RKO (cell line): ENCODE results near the gene GNAI1.
A peak's percentile ranks its signal among the peaks of the same experiment; 100 is the strongest.

ENCODE experiments used
- DNase-seq: peaks from one replicate; pipeline ENCODE4 v3.0.0-alpha.2; 2016; ENCODE audit warnings: low spot score

Gene GNAI1

GRCh38 chr7:80134536-80135308, at the start of gene GNAI1:
Gene GNAI1, plus strand, starts transcription at chr7:80134831. Its CDS starts 330 bp downstream, at chr7:80135161.
- DNase-seq = peak; percentile 56

GRCh38 chr7:80087051-80087770, 47.4 kb upstream of the GNAI1 start:
- DNase-seq = no peak

GRCh38 chr7:80087771-80088170, 46.9 kb upstream of the GNAI1 start:
- DNase-seq = no peak

- no peak for DNase-seq
Observed at GRCh38 chr7:80088705-80089104, 45.9 kb upstream of the GNAI1 start.

- no peak for DNase-seq
Observed at GRCh38 chr7:80089366-80089765, 45.3 kb upstream of the GNAI1 start.

- no peak for DNase-seq
Observed at GRCh38 chr7:80093349-80093748, 41.3 kb upstream of the GNAI1 start.

GRCh38 chr7:80095545-80095944, 39.1 kb upstream of the GNAI1 start:
- DNase-seq = peak; percentile 43

GRCh38 chr7:80097756-80098155, 36.9 kb upstream of the GNAI1 start:
- DNase-seq = no peak

- no peak for DNase-seq
Observed at GRCh38 chr7:80098795-80099194, 35.8 kb upstream of the GNAI1 start.

- DNase-seq = no peak
Observed at GRCh38 chr7:80100254-80100653, 34.4 kb upstream of the GNAI1 start.

GRCh38 chr7:80105701-80106408, 28.8 kb upstream of the GNAI1 start:
- DNase-seq = no peak

- DNase-seq = no peak
Observed at GRCh38 chr7:80106498-80107113, 28.0 kb upstream of the GNAI1 start.

- DNase-seq = no peak
Observed at GRCh38 chr7:80107278-80107677, 27.4 kb upstream of the GNAI1 start.

- DNase-seq = no peak
Observed at GRCh38 chr7:80110376-80110775, 24.3 kb upstream of the GNAI1 start.

GRCh38 chr7:80114159-80114558, 20.5 kb upstream of the GNAI1 start:
- DNase-seq = no peak

- no peak for DNase-seq
Observed at GRCh38 chr7:80124526-80125264, 9.9 kb upstream of the GNAI1 start.

- DNase-seq = no peak
Observed at GRCh38 chr7:80127412-80128160, 7.0 kb upstream of the GNAI1 start.

GRCh38 chr7:80128918-80129317, 5.7 kb upstream of the GNAI1 start:
- DNase-seq = no peak

- no peak for DNase-seq
Observed at GRCh38 chr7:80129785-80130184, 4.8 kb upstream of the GNAI1 start.

- no peak for DNase-seq
Observed at GRCh38 chr7:80131675-80132435, 2.8 kb upstream of the GNAI1 start.
